Gastrocnemius medialis (tissue), 4 donors: ENCODE results near the gene ZNF341.

Experiments
- CTCF ChIP-seq, 5 experiments: fragments of 450-650 bp in 3 of 5; fragments of 200-600 bp in 2 of 5; sonication (generic) in 2 of 5; IDR thresholded peaks in 4 of 5; conservative IDR thresholded peaks in 1 of 5; 1 replicate in 4 of 5; 2 replicates in 1 of 5; pipeline ENCODE4 v1.5.1; 2016 to 2019; ENCODE audit warnings: antibody characterized with exemption in 5 of 5, mild to moderate bottlenecking in 3 of 5, moderate library complexity in 3 of 5
- POLR2A ChIP-seq, 2 donors: fragments of 450-650 bp; IDR thresholded peaks; one replicate each; pipeline ENCODE4 v1.6.1; 2017; ENCODE audit warnings: antibody characterized with exemption in 2 of 2, mild to moderate bottlenecking in 2 of 2, moderate library complexity in 2 of 2

- TF ChIP-seq CTCF (IDR thresholded peaks at IDR 0.05 in 4 of 5, conservative IDR thresholded peaks at IDR 0.05 in 1 of 5) (no peak), POLR2A (IDR thresholded peaks at IDR 0.05) (no peak)
These were observed 80.0 kb downstream of the ZNF341 start for GRCh38 chr20:33811776-33812151.
